GM12892 (cell line): Measurements from ENCODE around the gene AK8.

ENCODE experiments used
- POLR2A ChIP-seq: IDR thresholded peaks from 2 replicates; pipeline ENCODE4 v1.6.1; 2011; ENCODE audit warnings: low read depth, low read length, control low read depth
- TAF1 ChIP-seq: IDR thresholded peaks from 2 replicates; pipeline ENCODE4 v1.6.1; 2011; ENCODE audit warnings: low read depth, mild to moderate bottlenecking, control low read depth, low read length, borderline replicate concordance

DNA sequence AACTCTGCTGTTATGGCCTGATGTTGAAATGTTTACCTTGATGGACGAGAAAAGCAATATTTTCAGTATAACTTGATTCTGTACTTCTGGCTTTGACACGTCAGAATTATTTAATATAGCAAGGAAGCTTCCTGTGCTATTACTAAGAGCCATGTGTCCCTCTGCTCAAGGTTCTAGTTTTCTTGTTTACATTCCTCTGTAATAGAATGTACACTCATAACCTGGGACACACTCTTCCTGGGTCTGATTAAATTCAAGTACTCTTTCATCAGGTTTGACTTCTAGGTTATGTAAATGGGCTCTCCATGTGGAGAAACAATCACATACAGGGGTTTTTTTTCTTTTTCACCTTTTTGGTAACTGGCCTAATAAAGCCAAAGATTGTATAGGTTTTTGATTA is 174.7 kb downstream of the AK8 start:
- TF ChIP-seq POLR2A (no peak), TAF1 (no peak)
